Smooth muscle cell (in vitro differentiated cells): ENCODE data around the gene ETV1. TPM values are rescaled to one million over a fixed set of nuclear protein-coding genes. Genes with fewer than 3 reads are reported as not detected.

Source experiments
- DNase-seq: peaks from one replicate; lab custom pipeline; 2025; ENCODE audit not compliant: unreplicated experiment; lab: John Stamatoyannopoulos, UW
- H2AFZ ChIP-seq: fragments of 200-600 bp; sonication (generic); 2 replicates; pipeline ENCODE4 v1.6.0; 2016; ENCODE audit warnings: antibody characterized with exemption, low read depth, mild to moderate bottlenecking
- H3F3A ChIP-seq: fragments of 200-600 bp; sonication (generic); 2 replicates; pipeline ENCODE4 v1.6.0; 2017; ENCODE audit warnings: antibody characterized with exemption, low read depth
- H3K27ac ChIP-seq: fragments of 200-600 bp; sonication (generic); 2 replicates; pipeline ENCODE4 v1.5.1; 2016; ENCODE audit warnings: low read depth, mild to moderate bottlenecking
- H3K27me3 ChIP-seq: fragments of 200-600 bp; sonication (generic); 2 replicates; pipeline ENCODE4 v1.6.1; 2016; ENCODE audit warnings: low read depth, mild to moderate bottlenecking
- H3K36me3 ChIP-seq: fragments of 200-600 bp; sonication (generic); 2 replicates; pipeline ENCODE4 v1.5.1; 2016; ENCODE audit warnings: low read depth
- H3K4me1 ChIP-seq: fragments of 200-600 bp; sonication (generic); 2 replicates; pipeline ENCODE4 v1.5.1; 2016; ENCODE audit warnings: low read depth
- H3K4me2 ChIP-seq: fragments of 200-600 bp; sonication (generic); 2 replicates; pipeline ENCODE4 v1.6.0; 2016; ENCODE audit warnings: mild to moderate bottlenecking
- H3K4me3 ChIP-seq: fragments of 200-600 bp; sonication (generic); 2 replicates; pipeline ENCODE4 v1.5.1; 2016; ENCODE audit warnings: mild to moderate bottlenecking
- H3K79me2 ChIP-seq: fragments of 200-600 bp; sonication (generic); 2 replicates; pipeline ENCODE4 v1.6.0; 2016; ENCODE audit warnings: low read depth, mild to moderate bottlenecking
- H3K9ac ChIP-seq: fragments of 200-600 bp; sonication (generic); 2 replicates; pipeline ENCODE4 v1.6.0; 2016; ENCODE audit warnings: low read depth
- H3K9me3 ChIP-seq: fragments of 200-600 bp; sonication (generic); replicated peaks from 2 replicates; pipeline ENCODE4 v1.5.1; 2016; ENCODE audit warnings: low read depth
- H4K20me1 ChIP-seq: fragments of 200-600 bp; sonication (generic); 2 replicates; pipeline ENCODE4 v1.6.0; 2016; ENCODE audit warnings: low read depth
- WGBS: methylation state at CpG from one replicate; pipeline ENCODE4 v1.1.7; 2016; ENCODE audit warnings: low lambda C conversion rate; 5-methylcytosine and 5-hydroxymethylcytosine counted together
- polyA plus RNA-seq: library from polyadenylated mRNA; unstranded; fragments of >200 nt; fragmentation: Nextera tagmentation; extraction: Ambion mirVana; gene quantifications from 2 replicates; pipeline ENCODE4 v1.2.1, GENCODE V29; 2016
- total RNA-seq: library from RNA; depleted of rRNA; stranded (reverse); fragments of >200 nt; gene quantifications from 2 replicates; pipeline ENCODE4 v1.2.3, GENCODE V29; 2014
- TF ChIP-seq, protein P1 (sequence below): fragments of 200-600 bp; sonication (generic); IDR thresholded peaks from 2 replicates; pipeline ENCODE4 v1.5.1; 2017; ENCODE audit warnings: borderline replicate concordance, mild to moderate bottlenecking, antibody characterized with exemption; ENCODE audit not compliant: insufficient read depth, poor library complexity, severe bottlenecking

The ETV1 gene
- total and polyA plus RNA-seq, 2 experiments from 2014 or later = 24.3 to 27.8 TPM

DNA sequence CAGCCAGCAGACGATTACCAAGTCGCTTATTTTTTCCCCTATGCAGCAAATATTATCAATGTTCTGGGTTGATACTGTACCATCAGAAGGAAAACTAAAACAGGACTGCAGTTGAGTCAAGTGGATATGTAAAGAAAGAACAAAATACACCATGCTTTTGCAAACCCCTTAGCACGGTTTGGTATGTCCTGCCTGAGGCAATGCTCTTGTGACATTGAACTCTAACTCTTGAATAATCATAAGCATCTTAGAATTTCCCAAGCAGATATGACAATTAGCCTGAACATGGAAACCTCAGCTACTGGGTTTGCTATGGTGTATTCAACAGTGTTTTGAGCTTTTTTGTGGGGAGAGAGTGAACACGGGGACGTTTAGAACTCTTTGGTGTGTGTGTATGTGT lies 107.4 kb downstream of the ETV1 start:
- H3K4me2 ChIP-seq = no peak overlapping the region
- no peaks in the 10 kb centered on the region for H3K9me3 ChIP-seq
- H3K79me2 ChIP-seq = no peaks in the 10 kb centered on the region
- H4K20me1 ChIP-seq = no peaks in the 10 kb centered on the region
- no peaks in the 10 kb centered on the region for H3F3A ChIP-seq
- no peak overlapping the region for H3K27ac ChIP-seq
- no peaks in the 10 kb centered on the region for H3K27me3 ChIP-seq
- H3K4me1 ChIP-seq = no peaks in the 10 kb centered on the region
- TF ChIP-seq, protein P1, sequence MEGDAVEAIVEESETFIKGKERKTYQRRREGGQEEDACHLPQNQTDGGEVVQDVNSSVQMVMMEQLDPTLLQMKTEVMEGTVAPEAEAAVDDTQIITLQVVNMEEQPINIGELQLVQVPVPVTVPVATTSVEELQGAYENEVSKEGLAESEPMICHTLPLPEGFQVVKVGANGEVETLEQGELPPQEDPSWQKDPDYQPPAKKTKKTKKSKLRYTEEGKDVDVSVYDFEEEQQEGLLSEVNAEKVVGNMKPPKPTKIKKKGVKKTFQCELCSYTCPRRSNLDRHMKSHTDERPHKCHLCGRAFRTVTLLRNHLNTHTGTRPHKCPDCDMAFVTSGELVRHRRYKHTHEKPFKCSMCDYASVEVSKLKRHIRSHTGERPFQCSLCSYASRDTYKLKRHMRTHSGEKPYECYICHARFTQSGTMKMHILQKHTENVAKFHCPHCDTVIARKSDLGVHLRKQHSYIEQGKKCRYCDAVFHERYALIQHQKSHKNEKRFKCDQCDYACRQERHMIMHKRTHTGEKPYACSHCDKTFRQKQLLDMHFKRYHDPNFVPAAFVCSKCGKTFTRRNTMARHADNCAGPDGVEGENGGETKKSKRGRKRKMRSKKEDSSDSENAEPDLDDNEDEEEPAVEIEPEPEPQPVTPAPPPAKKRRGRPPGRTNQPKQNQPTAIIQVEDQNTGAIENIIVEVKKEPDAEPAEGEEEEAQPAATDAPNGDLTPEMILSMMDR = no peak
- no peak for DNase-seq
- no peaks in the 10 kb centered on the region for H3K36me3 ChIP-seq
- H3K4me3 ChIP-seq = no peak overlapping the region
- no peak overlapping the region for H3K9ac ChIP-seq
- WGBS = 88% methylated on average over 5 of the region's 5 CpGs
- H2AFZ ChIP-seq = no peak overlapping the region

DNA sequence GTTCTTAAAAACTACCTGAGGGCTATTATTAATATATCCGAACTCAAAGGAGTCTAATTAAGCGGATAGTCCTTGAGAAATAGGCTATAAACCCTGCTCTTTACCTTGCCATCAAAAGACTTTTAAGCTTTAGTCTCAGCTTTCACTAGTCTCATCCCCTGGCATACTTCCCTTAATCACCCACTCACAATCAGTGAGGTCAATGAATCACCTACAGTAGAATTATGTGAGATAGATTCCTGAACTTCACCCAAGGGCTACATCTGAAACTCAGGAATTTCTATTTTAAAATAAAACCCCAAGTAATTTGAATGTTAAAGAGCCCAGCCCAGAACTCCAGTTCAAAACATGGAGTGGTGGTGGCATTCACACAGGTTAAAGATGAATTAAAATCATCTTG lies 108.7 kb downstream of the ETV1 start:
- WGBS = 87% methylated on average over 2 of the region's 2 CpGs
- Histone ChIP-seq H3K27me3 (no peaks in the 10 kb centered on the region), H3K79me2 (no peaks in the 10 kb centered on the region), H2AFZ (no peak overlapping the region), H3K4me1 (no peaks in the 10 kb centered on the region), H4K20me1 (no peaks in the 10 kb centered on the region), H3K36me3 (no peaks in the 10 kb centered on the region), H3K4me2 (no peak overlapping the region), H3K27ac (peak overlapping the region; percentile 59), H3K9ac (no peak overlapping the region), H3K4me3 (no peak overlapping the region), H3K9me3 (no peaks in the 10 kb centered on the region), H3F3A (no peaks in the 10 kb centered on the region)
- no peak for DNase-seq
- TF ChIP-seq, protein P1 = no peak

DNA sequence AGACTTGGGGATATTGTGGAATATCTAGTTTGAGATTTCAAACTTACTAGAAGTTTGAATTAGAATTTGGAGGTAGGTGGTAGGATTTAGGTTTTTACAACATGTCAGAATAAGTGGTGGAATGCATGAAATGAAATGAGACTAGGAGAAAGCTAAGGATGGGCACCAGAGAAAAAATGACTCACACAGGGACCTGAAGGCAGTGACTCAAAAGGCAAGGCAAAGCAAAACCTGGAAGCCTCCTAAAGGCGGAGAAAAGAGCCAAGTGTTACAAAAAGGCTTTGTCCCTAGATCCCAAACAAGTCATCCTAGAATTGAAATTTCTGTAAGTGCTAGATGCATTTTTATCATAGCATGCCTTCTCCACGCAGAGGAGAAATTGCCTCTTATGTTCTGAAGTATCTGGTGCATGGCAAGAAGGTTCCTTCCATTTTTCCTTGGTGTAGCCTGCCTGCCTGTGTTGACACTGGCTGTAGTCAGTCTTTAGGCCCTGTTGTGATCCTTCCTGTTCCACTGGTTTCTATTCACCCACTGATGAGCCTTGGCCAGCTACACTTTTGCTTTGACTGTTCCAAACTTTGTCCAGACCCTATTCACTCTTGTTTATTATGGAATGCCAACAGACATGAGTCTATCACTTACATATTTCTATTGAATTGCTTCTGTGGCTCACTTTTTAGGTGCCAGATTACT lies 109.3 kb downstream of the ETV1 start:
- Histone ChIP-seq H3K27ac (peak overlapping the region; percentile 59), H3K27me3 (no peaks in the 10 kb centered on the region), H3F3A (no peaks in the 10 kb centered on the region), H3K4me3 (no peak overlapping the region), H3K36me3 (no peaks in the 10 kb centered on the region), H3K9me3 (no peaks in the 10 kb centered on the region), H3K4me1 (no peaks in the 10 kb centered on the region), H3K9ac (no peak overlapping the region), H4K20me1 (no peaks in the 10 kb centered on the region), H3K79me2 (no peaks in the 10 kb centered on the region), H3K4me2 (peak overlapping the region; percentile 4), H2AFZ (no peak overlapping the region)
- TF ChIP-seq, protein P1 = no peak
- WGBS = 81% methylated on average over 2 of the region's 2 CpGs
- DNase-seq = no peak

DNA sequence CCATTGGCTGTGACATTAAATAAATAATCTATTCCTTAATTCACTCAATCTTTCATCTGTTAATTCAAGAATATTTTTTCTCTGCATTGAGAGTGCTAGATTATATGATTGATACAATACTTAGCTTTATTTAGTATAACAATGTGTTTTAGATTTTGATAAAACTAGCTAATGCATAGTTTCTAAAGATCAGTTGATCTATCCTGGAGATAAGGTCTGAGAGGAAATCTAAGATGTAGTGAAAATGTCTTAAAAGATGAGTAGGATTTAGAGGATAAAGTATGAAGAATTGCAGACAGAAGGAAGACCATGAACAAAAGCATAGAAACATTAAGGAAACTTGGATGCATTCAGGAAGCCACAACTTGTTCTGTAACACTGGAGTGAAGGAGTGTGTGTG lies 110.3 kb downstream of the ETV1 start:
- Histone ChIP-seq H3K79me2 (no peaks in the 10 kb centered on the region), H3F3A (no peaks in the 10 kb centered on the region), H3K27ac (no peak overlapping the region), H3K4me2 (no peak overlapping the region), H3K36me3 (no peaks in the 10 kb centered on the region), H3K9ac (no peak overlapping the region), H3K9me3 (no peaks in the 10 kb centered on the region), H4K20me1 (no peaks in the 10 kb centered on the region), H3K4me3 (no peak overlapping the region), H3K27me3 (no peaks in the 10 kb centered on the region), H3K4me1 (peaks cover 6% of the 10 kb centered on the region), H2AFZ (no peak overlapping the region)
- TF ChIP-seq, protein P1 = no peak
- no peak for DNase-seq
